NCI-H2227 (cell line): ENCODE data around the gene OXER1.
"Not testable (repeated sequence)": the region's sequence is repeated elsewhere in the genome, so short reads cannot be mapped to it uniquely, and the experiment has no call there.

Source experiments
- DNase-seq: peaks from one replicate; lab custom pipeline; 2025; ENCODE audit not compliant: unreplicated experiment; lab: John Stamatoyannopoulos, UW

OXER1 gene

GRCh38 chr2:42752816-42753813 lies 10.8 kb downstream of the OXER1 start:
- DNase-seq, result no peak

GRCh38 chr2:42752314-42752713 lies 11.6 kb downstream of the OXER1 start:
- no peak for DNase-seq

GRCh38 chr2:42748840-42749239 lies 15.1 kb downstream of the OXER1 start:
- DNase-seq, result no peak

GRCh38 chr2:42747422-42747821 lies 16.5 kb downstream of the OXER1 start:
- DNase-seq, result no peak

GRCh38 chr2:42744545-42745082 lies 19.3 kb downstream of the OXER1 start:
- no peak for DNase-seq

GRCh38 chr2:42743659-42743990 lies 20.3 kb downstream of the OXER1 start:
- DNase-seq, result no peak

- no peak for DNase-seq
Measured at GRCh38 chr2:42742740-42743658, 20.9 kb downstream of the OXER1 start.

GRCh38 chr2:42741140-42741539 lies 22.8 kb downstream of the OXER1 start:
- DNase-seq, result no peak

- DNase-seq, result no peak
Measured at GRCh38 chr2:42736598-42737322, 27.2 kb downstream of the OXER1 start.

GRCh38 chr2:42733852-42734251 lies 30.1 kb downstream of the OXER1 start:
- no peak for DNase-seq

- not testable (repeated sequence) for DNase-seq
Measured at GRCh38 chr2:42731316-42731715, 32.6 kb downstream of the OXER1 start.

- DNase-seq, result no peak
Measured at GRCh38 chr2:42726680-42727079, 37.3 kb downstream of the OXER1 start.

- DNase-seq, result no peak
Measured at GRCh38 chr2:42725657-42726056, 38.3 kb downstream of the OXER1 start.

GRCh38 chr2:42724886-42725285 lies 39.0 kb downstream of the OXER1 start:
- DNase-seq, result no peak

GRCh38 chr2:42723465-42723864 lies 40.5 kb downstream of the OXER1 start:
- no peak for DNase-seq

GRCh38 chr2:42722320-42723190 lies 41.4 kb downstream of the OXER1 start:
- DNase-seq, result peak; percentile 51

- DNase-seq, result no peak
Measured at GRCh38 chr2:42721898-42722297, 42.0 kb downstream of the OXER1 start.

- DNase-seq, result no peak
Measured at GRCh38 chr2:42714686-42715085, 49.2 kb downstream of the OXER1 start.

GRCh38 chr2:42713920-42714319 lies 50.0 kb downstream of the OXER1 start:
- DNase-seq, result no peak

GRCh38 chr2:42712934-42713333 lies 51.0 kb downstream of the OXER1 start:
- no peak for DNase-seq
